A549 (cell line): ENCODE measurements around the gene XRRA1. TPM values are rescaled to one million over a fixed set of nuclear protein-coding genes. Genes with fewer than 3 reads are reported as not detected.

Experiments used
- ATAC-seq, 2 experiments: fragments of 200-7000 bp in 1 of 2; fragments of >200 bp in 1 of 2; cut with Nextera tagmentation in 1 of 2; cut with Tn5 transposase in 1 of 2; 3 replicates each; pipeline versions ENCODE4 v1.8.0 to v1.9.1; 2018 to 2020; ENCODE audit warnings: mild to moderate bottlenecking in 1 of 2, moderate library complexity in 1 of 2
- CTCF ChIA-PET: fragments of 300-600 bp; sonication (Branson Sonifier 250); formaldehyde crosslinking; extraction: SDS; loops from one replicate; lab custom pipeline; 2021; ENCODE audit warnings: antibody characterized with exemption, inconsistent platforms; lab: Yijun Ruan, JAX
- POLR2A ChIA-PET: fragments of 350-600 bp; formaldehyde crosslinking; extraction: SDS; loops from one replicate; lab custom pipeline; 2021; ENCODE audit warnings: antibody characterized with exemption, inconsistent platforms; lab: Yijun Ruan, JAX
- DNase-seq, 2 experiments: peaks; one replicate each; pipeline versions ENCODE4 v3.0.0 to v3.0.0-alpha.2; 2011 to 2016; ENCODE audit warnings: low read depth in 1 of 2, low spot score in 1 of 2
- FAIRE-seq: peaks from 2 replicates; lab custom pipeline; 2011; peaks lifted over from hg19 to GRCh38; lab: Jason Lieb, UNC
- H3K27ac ChIP-seq, 2 experiments: fragments of >200 bp; sonication (Bioruptor Twin); formaldehyde crosslinking; 3 replicates each; pipeline ENCODE4 v1.5.1; 2016 to 2017
- H3K4me1 ChIP-seq: fragments of >200 bp; sonication (Bioruptor Twin); formaldehyde crosslinking; 3 replicates; pipeline ENCODE4 v1.6.1; 2016
- H3K4me2 ChIP-seq: fragments of >200 bp; sonication (Bioruptor Twin); formaldehyde crosslinking; 3 replicates; pipeline ENCODE4 v1.6.1; 2016
- H3K4me3 ChIP-seq: fragments of >200 bp; sonication (Bioruptor Twin); formaldehyde crosslinking; 3 replicates; pipeline ENCODE4 v1.5.1; 2016
- H3K9me3 ChIP-seq: fragments of >200 bp; sonication (Bioruptor Twin); formaldehyde crosslinking; 3 replicates; pipeline ENCODE4 v1.6.1; 2016
- BCL3 ChIP-seq: fragments of >200 bp; sonication (Bioruptor Twin); formaldehyde crosslinking; IDR thresholded peaks from 3 replicates; pipeline ENCODE4 v1.6.1; 2016
- CHD2 ChIP-seq: fragments of 150-350 bp; IDR thresholded peaks from 2 replicates; pipeline ENCODE4 v1.6.1; 2014; ENCODE audit warnings: low read length; ENCODE audit not compliant: partially characterized antibody
- E2F6 ChIP-seq: IDR thresholded peaks from 2 replicates; pipeline ENCODE4 v1.6.1; 2012; ENCODE audit warnings: low read depth, borderline replicate concordance
- EHF ChIP-seq: fragments of 250-450 bp; sonication (Bioruptor Pico); IDR thresholded peaks from 2 replicates; pipeline ENCODE4 v1.5.0; 2020; ENCODE audit warnings: mild to moderate bottlenecking
- EP300 ChIP-seq, 2 experiments: fragments of >200 bp; sonication (Bioruptor Twin); formaldehyde crosslinking; IDR thresholded peaks; 2 replicates in 1 of 2; 3 replicates in 1 of 2; pipeline ENCODE4 v1.6.1; 2016 to 2017
- HDAC2 ChIP-seq: fragments of 200-600 bp; sonication (generic); IDR thresholded peaks from 2 replicates; pipeline ENCODE4 v1.6.1; 2016
- HES2 ChIP-seq: fragments of >200 bp; sonication (Bioruptor Twin); formaldehyde crosslinking; IDR thresholded peaks from 2 replicates; pipeline ENCODE4 v1.6.1; 2016
- HOXA7 ChIP-seq: fragments of 250-450 bp; sonication (Bioruptor Pico); IDR thresholded peaks from 2 replicates; pipeline ENCODE4 v1.5.0; 2020; ENCODE audit warnings: mild to moderate bottlenecking, moderate library complexity
- HOXB5 ChIP-seq: fragments of 250-450 bp; sonication (Bioruptor Pico); IDR thresholded peaks from 2 replicates; pipeline ENCODE4 v1.5.0; 2020; ENCODE audit warnings: mild to moderate bottlenecking, moderate library complexity
- JUN ChIP-seq, 2 experiments: fragments of >200 bp; sonication (Bioruptor Twin); formaldehyde crosslinking; IDR thresholded peaks; 2 replicates in 1 of 2; 3 replicates in 1 of 2; pipeline ENCODE4 v1.6.1; 2016 to 2017
- JUNB ChIP-seq: fragments of >200 bp; sonication (Bioruptor Twin); formaldehyde crosslinking; IDR thresholded peaks from 2 replicates; pipeline ENCODE4 v1.6.1; 2016
- KDM1A ChIP-seq: fragments of 200-600 bp; sonication (generic); IDR thresholded peaks from 2 replicates; pipeline ENCODE4 v1.6.1; 2016; ENCODE audit warnings: low read depth, mild to moderate bottlenecking
- MAX ChIP-seq: IDR thresholded peaks from 2 replicates; pipeline ENCODE4 v1.6.1; 2012
- PBX3 ChIP-seq: IDR thresholded peaks from 2 replicates; pipeline ENCODE4 v1.6.1; 2012
- PHF8 ChIP-seq: fragments of 200-600 bp; sonication (generic); IDR thresholded peaks from 2 replicates; pipeline ENCODE4 v1.6.1; 2016; ENCODE audit warnings: low read depth, mild to moderate bottlenecking, antibody characterized with exemption, moderate library complexity, borderline replicate concordance
- POLR2A ChIP-seq: IDR thresholded peaks from 2 replicates; pipeline ENCODE4 v1.6.1; 2012; ENCODE audit warnings: mild to moderate bottlenecking, low read length
- POLR2AphosphoS2 ChIP-seq: conservative IDR thresholded peaks from 2 replicates; pipeline ENCODE4 v1.6.1; 2012; ENCODE audit warnings: low read length, improper control_type of control experiment, inconsistent platforms
- RFX5 ChIP-seq: fragments of 450-650 bp; IDR thresholded peaks from 2 replicates; pipeline ENCODE4 v1.7.1; 2014; ENCODE audit warnings: antibody characterized with exemption, mild to moderate bottlenecking, moderate library complexity
- TFCP2L1 ChIP-seq: fragments of 250-450 bp; sonication (Bioruptor Pico); IDR thresholded peaks from 2 replicates; pipeline ENCODE4 v1.5.0; 2021; ENCODE audit warnings: mild to moderate bottlenecking
- ZNF302 ChIP-seq: fragments of 250-450 bp; sonication (Bioruptor Pico); IDR thresholded peaks from 2 replicates; pipeline ENCODE4 v1.9.0; 2021; ENCODE audit warnings: inconsistent platforms, mild to moderate bottlenecking, moderate library complexity
- ZSCAN20 ChIP-seq: fragments of 250-450 bp; sonication (Bioruptor Pico); IDR thresholded peaks from 2 replicates; pipeline ENCODE4 v1.8.0; 2022; ENCODE audit warnings: mild to moderate bottlenecking, moderate library complexity
- WGBS: methylation state at CpG from one replicate; pipeline ENCODE4 v1.1.6; 2017; ENCODE audit errors: missing lambda C conversion rate; 5-methylcytosine and 5-hydroxymethylcytosine counted together
- polyA plus RNA-seq, 4 experiments: library from polyadenylated mRNA; depleted of rRNA in 3 of 4; stranded (reverse); fragments of >200 nt; fragmentation: RNase III in 1 of 4; extraction: RNeasy Plus Mini Kit Qiagen cat#74134 plus additional on column Dnase treatment in 1 of 4; gene quantifications; 2 replicates in 3 of 4; 3 replicates in 1 of 4; pipeline ENCODE4 v1.2.3, GENCODE V29; 2011 to 2017
- TF ChIP-seq, protein P1 (sequence below): fragments of 450-650 bp; IDR thresholded peaks from 2 replicates; pipeline ENCODE4 v1.6.1; 2014; ENCODE audit warnings: antibody characterized with exemption

Gene XRRA1
- polyA plus RNA-seq, 2 of the 4 experiments (the other 2 are of a cell fraction), result 6.6 to 10.6 TPM

- no peak for TF ChIP-seq JUNB
- TF ChIP-seq HOXA7 (CRISPR knock-in tag), result no peak
- no peak for TF ChIP-seq KDM1A
- TF ChIP-seq HOXB5 (CRISPR knock-in tag), result no peak
- TF ChIP-seq ZSCAN20 (CRISPR knock-in tag), result no peak
- TF ChIP-seq E2F6, result 0 out of 2 replicates have a peak, but pooled peaks have one; percentile 0
- TF ChIP-seq, all 56 proteins: peak for 3
These were observed 40.4 kb upstream of the XRRA1 start (continued) for GRCh38 chr11:74989260-74989638.

DNA sequence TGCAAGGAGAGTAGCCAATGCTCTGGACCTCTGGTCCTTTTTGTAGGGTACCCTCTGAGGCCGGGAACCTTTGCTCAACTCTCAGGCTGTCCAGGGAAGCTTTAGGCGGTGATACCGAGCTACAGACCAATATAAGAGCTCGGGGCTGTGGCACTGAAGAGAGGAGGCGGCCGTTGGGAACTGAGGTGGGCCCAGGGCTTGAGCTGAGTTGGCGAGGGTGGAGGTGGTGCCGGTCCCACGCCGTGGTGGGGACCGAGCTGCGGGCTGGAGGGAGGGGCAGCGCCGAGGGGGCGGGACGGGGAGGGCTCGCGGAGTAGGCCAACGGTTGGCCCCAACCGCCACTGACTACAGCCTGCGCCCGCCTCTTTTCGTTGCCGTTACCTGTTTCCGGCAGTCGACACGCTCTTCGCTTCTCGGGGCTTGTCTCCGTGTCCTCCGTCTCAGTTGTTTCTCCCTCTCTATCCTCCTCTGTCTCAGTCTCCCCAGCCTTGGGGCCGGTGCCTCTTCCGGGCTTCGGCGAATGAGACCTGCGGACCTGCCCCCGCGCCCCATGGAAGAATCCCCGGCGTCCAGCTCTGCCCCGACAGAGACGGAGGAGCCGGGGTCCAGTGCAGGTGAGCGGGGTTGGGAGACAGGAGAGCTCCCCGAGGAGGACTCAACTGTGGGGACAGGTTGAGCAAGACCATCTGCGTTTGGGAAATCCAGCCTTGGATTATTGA, 39.8 kb upstream of the XRRA1 start, which contains the start of gene NEU3:
Gene NEU3 (plus strand): TSS at position 393 of the 719 bp plus-strand sequence. CDS start 128 bp downstream, at position 521.
- ChIA-PET POLR2A (interaction anchor here (0.6 to 1.6 kb wide), 11 partner anchors 9 to 268 kb away, joined by 3 to 8 read pairs (median 3); partner anchors contain the start of genes SPCS2 and XRRA1), CTCF (interaction anchor here (0.7 to 2.6 kb wide), 6 partner anchors 16 to 253 kb away, joined by 3 to 14 read pairs (median 3); partner anchors contain the start of gene TPBGL)
- peak within 1 kb of the TSS; percentile 86 to 89 for H3K27ac ChIP-seq
- no peaks in the 10 kb centered on the region for H3K9me3 ChIP-seq
- WGBS, result 4% methylated on average over 40 of the region's 46 CpGs
- peak within 1 kb of the TSS; percentile 92 for H3K4me3 ChIP-seq
- DNase-seq, result peak; percentile 79 to 81
- no peak for FAIRE-seq
- no peak for TF ChIP-seq EHF (CRISPR knock-in tag)
- no peak for TF ChIP-seq ZNF302 (CRISPR knock-in tag)
- peak in 1 of 2 experiments; percentile 68; a peak in 2 of 5 replicates for TF ChIP-seq JUN (IDR thresholded peaks at IDR 0.05)
- TF ChIP-seq PHF8, result peak; percentile 51; the same call in 1 of the 2 replicates
- TF ChIP-seq, protein P1, sequence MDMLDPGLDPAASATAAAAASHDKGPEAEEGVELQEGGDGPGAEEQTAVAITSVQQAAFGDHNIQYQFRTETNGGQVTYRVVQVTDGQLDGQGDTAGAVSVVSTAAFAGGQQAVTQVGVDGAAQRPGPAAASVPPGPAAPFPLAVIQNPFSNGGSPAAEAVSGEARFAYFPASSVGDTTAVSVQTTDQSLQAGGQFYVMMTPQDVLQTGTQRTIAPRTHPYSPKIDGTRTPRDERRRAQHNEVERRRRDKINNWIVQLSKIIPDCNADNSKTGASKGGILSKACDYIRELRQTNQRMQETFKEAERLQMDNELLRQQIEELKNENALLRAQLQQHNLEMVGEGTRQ, result no peak
- TF ChIP-seq E2F6, result peak; percentile 31; the same call in 1 of the 2 replicates
- TF ChIP-seq CHD2, result no peak
- TF ChIP-seq HDAC2, result no peak
- 0 out of 2 replicates have a peak, but pooled peaks have one; percentile 31 for TF ChIP-seq MAX
- TF ChIP-seq RFX5, result no peak
- TF ChIP-seq POLR2AphosphoS2, result peak; percentile 26; the same call in 1 of the 2 replicates
- TF ChIP-seq EP300 (IDR thresholded peaks at IDR 0.05), result no peak
- no peak for TF ChIP-seq HES2
- no peak for TF ChIP-seq TFCP2L1
- TF ChIP-seq PBX3, result 0 out of 2 replicates have a peak, but pooled peaks have one; percentile 43
- TF ChIP-seq BCL3, result peak; percentile 44; the same call in 1 of the 3 replicates
- peak; percentile 67 for TF ChIP-seq POLR2A
- TF ChIP-seq ZSCAN20 (CRISPR knock-in tag), result no peak
- H3K4me2 ChIP-seq, result peak within 1 kb of the TSS; percentile 94
- H3K4me1 ChIP-seq, result peaks cover 12% of the 10 kb centered on the region; the same call in 2 of the 3 replicates
- ATAC-seq, result peak; percentile 95 to 98
